ENCODE data around the gene EPS8L1. TPM values are rescaled to one million over a fixed set of nuclear protein-coding genes. Genes with fewer than 3 reads are reported as not detected.

EPS8L1 gene
- total RNA-seq, 1 donor from 2014 or later, result 7.9 TPM

DNA sequence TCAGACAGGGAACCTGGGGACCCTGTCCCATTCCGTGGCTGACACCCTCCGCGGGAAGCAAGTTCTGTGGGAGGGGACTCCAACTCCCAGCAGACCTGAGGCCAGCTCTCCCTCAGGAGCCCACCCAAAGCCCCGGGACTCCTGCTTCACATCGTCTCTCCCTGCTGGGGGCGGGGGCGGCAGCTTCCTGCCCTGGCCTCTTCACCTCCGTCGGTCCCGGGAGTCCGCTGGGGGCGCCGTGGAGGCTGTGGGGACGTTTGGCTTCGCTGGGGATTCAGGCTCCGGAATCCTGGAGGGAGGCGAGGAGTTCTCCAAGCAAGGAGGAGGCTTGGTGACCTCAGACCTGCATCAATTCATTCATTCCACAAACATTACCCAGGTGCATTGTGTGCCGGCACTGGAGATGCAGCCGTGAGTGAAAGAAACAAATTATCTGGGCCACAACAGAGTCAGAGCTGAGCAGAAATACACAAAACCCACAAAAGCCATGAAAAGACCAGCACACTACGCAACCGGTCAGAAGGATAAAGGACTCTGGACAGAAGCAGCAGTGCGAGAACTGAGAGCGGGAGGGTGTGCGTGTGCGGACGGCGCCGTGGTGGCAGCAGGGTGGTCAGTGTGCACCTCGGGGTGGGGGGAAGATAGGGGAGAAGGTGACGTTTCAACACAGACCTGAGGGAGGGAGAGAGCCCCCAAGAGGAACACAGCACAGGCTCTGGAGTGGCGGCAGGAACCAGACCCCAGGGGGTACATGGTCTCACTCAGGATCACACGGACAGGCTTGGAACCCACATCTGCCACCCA lies 19.0 kb downstream of the EPS8L1 start:
- DNase-seq (ENCODE audit: low spot score), result no peak
- Mint-ChIP-seq H3K4me1 (ENCODE audit: low read depth) (peaks cover 2% of the 10 kb centered on the region), H3K27ac (ENCODE audit: unreplicated experiment) (no peak overlapping the region), H3K4me3 (ENCODE audit: unreplicated experiment) (no peak overlapping the region), H3K27me3 (ENCODE audit: low read depth) (no peaks in the 10 kb centered on the region), H3K36me3 (ENCODE audit: low read depth) (peaks cover 4% of the 10 kb centered on the region), H3K9me3 (ENCODE audit: low read depth) (no peaks in the 10 kb centered on the region)
- no peak for TF ChIP-seq CTCF (IDR thresholded peaks at IDR 0.05)

DNA sequence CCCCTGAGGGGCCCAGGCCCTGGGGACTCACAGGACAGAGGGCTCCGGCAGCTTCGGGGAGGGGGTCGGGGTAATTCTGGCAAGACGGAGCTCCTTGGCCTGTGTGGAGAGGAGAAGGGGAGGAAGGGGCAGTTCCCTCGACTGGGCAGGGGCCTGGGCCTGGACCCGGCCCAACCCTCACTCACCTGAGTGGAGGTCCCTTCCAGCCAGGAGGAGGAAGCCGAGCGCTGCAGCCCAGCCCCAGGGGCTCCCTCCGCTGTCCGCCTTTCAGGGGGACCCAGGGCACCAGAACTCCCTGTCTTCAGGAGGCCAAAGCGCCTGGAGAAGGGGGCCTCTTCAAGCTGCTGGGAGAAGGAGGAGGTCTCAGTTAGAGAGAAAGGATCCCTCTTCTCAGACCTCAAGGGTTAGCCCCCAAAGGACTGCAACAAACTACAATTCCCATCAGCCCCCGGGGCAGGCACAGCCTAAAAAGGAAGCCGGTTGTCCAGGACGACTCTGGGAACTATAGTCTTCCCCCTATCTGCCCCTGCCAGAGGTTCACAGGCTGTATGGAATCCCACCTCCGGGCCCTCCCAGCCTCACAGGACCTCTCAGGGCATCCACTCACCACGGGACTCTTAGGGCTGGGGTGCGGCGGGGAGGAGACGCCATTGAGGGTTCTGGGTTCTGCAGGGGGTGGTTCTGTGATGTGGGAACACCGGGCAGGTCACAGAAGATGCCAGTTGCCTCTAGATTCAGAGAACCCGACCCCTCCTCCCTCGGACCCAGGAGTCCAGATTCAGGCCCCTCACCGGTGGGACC lies 19.8 kb downstream of the EPS8L1 start:
- no peak for TF ChIP-seq CTCF (IDR thresholded peaks at IDR 0.05)
- H3K9me3 Mint-ChIP-seq (ENCODE audit: low read depth), result no peaks in the 10 kb centered on the region
- no peak for DNase-seq (ENCODE audit: low spot score)
- H3K4me3 Mint-ChIP-seq (ENCODE audit: unreplicated experiment), result no peak overlapping the region
- H3K27me3 Mint-ChIP-seq (ENCODE audit: low read depth), result no peaks in the 10 kb centered on the region
- H3K27ac Mint-ChIP-seq (ENCODE audit: unreplicated experiment), result no peak overlapping the region
- no peaks in the 10 kb centered on the region for H3K4me1 Mint-ChIP-seq (ENCODE audit: low read depth)
- H3K36me3 Mint-ChIP-seq (ENCODE audit: low read depth), result peaks cover 6% of the 10 kb centered on the region

- peaks cover 6% of the 10 kb centered on the region for H3K36me3 Mint-ChIP-seq (ENCODE audit: low read depth)
- no peak overlapping the region for H3K27ac Mint-ChIP-seq (ENCODE audit: unreplicated experiment)
- H3K9me3 Mint-ChIP-seq (ENCODE audit: low read depth), result no peaks in the 10 kb centered on the region
- TF ChIP-seq CTCF (IDR thresholded peaks at IDR 0.05), result no peak
- no peak for DNase-seq (ENCODE audit: low spot score)
- H3K4me3 Mint-ChIP-seq (ENCODE audit: unreplicated experiment), result no peak overlapping the region
- no peaks in the 10 kb centered on the region for H3K4me1 Mint-ChIP-seq (ENCODE audit: low read depth)
- H3K27me3 Mint-ChIP-seq (ENCODE audit: low read depth), result no peaks in the 10 kb centered on the region
Measured at GRCh38 chr19:55096061-55096701, 20.5 kb downstream of the EPS8L1 start.

DNA sequence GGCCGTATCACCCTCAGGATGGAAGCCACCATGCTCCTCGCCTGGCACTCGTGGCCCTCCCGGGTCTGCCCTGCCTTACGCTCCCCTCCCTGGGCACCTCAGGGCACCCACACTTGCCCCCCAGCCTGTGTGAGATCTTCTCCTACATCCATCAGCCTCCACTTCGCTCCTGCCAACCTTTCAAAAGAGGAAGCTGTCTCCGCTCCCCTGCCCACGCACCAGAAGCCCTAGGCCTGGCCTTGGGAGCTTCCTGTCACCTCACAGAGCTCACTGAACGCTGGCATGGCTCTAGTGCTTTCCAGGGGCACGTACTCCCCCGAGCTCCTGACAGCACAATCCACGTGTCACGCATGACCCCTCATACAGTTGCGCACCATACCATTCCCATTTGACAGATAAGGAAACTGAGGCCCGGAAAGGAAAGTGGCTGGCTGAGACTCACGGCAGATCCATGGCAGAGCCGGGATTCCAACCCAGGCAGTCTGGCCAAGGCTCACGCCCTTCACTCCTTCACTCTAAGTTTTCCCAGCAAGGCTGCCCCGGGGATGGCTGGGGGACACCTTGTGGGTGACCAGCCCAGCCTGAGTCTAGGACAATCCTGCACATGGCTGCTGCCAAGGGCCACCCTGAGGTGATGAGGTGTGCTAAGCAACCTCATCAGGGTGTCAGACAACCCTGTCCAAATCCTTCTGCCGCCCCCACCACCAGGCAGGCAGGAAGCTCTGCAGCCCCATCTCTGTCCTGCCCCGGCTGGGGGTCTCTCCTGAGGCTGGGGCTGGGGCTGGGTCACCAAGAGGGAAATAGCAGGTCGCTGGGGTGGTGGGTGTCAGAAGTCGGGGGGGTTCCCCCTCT lies 22.4 kb downstream of the EPS8L1 start:
- no peak for DNase-seq (ENCODE audit: low spot score)
- no peak overlapping the region for H3K27ac Mint-ChIP-seq (ENCODE audit: unreplicated experiment)

More for the DNA sequence above, 22.4 kb downstream of the EPS8L1 start:
- Mint-ChIP-seq H3K9me3 (ENCODE audit: low read depth) (no peaks in the 10 kb centered on the region), H3K4me3 (ENCODE audit: unreplicated experiment) (no peak overlapping the region), H3K4me1 (ENCODE audit: low read depth) (no peaks in the 10 kb centered on the region), H3K36me3 (ENCODE audit: low read depth) (peaks cover 13% of the 10 kb centered on the region), H3K27me3 (ENCODE audit: low read depth) (no peaks in the 10 kb centered on the region)
- no peak for TF ChIP-seq CTCF (IDR thresholded peaks at IDR 0.05)
